Myocyte (in vitro differentiated cells): ENCODE measurements around the gene KLHDC7A. TPM values are rescaled to one million over a fixed set of nuclear protein-coding genes. Genes with fewer than 3 reads are reported as not detected.

Experiments
- total RNA-seq: library from RNA; depleted of rRNA; stranded (reverse); fragments of >200 nt; gene quantifications from 2 replicates; pipeline ENCODE4 v1.2.3, GENCODE V29; 2014

The KLHDC7A gene
- total RNA-seq, 1 donor from 2014 or later = not detected

Other genes with a start within 250 kb of the KLHDC7A start
- 0.36 TPM in 1 of 2 replicates, not detected in the other for gene PAX7, start 149.9 kb downstream of the KLHDC7A start, total RNA-seq